Activated CD4-positive, alpha-beta T cell treated with anti-CD3 and anti-CD28 coated beads for 24 hours (primary cell): ENCODE results near the gene GALNTL6.

Experiments
- DNase-seq, 2 donors: peaks; one replicate each; pipeline ENCODE4 v3.0.0-alpha.2; 2020; ENCODE audit warnings: low read depth in 2 of 2

Gene GALNTL6

DNA sequence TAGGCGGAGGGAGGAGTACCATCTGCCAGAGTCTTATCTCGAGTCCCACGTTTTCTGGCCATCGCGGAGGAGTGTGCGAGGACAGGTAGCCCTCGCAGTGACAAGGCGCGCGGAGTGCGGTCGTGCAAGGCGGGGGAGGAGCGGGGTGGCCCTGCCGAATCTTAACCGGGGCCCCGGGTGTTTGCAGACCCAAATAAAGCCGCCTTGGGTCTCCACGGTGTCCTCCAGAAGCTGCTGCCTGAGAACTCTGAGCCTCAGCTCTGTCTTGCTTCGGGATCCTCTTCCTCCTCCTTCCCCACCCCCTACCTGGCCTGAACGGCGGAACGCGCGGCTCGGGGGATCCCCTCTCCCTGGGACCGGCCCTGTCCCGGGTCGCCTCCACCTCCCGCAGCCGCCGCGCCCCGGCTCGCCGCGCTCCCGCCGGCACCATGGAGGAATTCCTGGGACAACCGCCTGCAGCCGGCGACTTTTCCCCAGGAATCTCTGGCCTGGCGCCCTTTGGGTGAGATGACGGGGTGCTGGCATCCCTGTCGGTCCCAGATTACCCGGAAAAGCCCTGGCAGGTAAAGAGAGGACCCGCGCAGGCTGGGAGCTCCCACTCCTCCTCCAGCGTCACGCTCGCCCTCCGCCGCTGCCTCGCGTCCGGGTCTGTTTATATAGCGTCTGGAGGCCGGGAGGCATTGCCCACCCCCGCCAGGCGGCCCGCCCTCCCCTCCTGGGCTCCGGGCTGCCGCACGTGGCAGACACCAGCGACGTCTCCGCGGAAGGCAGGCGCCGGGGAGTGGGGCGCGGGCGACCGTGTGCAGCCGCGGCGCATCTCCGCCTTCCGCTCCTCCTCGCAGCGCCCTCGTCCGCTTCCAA lies at the start of gene GALNTL6:
Gene GALNTL6 (plus strand): TSS at position 740 of the 861 bp plus-strand sequence.
- DNase-seq = no peak

DNA sequence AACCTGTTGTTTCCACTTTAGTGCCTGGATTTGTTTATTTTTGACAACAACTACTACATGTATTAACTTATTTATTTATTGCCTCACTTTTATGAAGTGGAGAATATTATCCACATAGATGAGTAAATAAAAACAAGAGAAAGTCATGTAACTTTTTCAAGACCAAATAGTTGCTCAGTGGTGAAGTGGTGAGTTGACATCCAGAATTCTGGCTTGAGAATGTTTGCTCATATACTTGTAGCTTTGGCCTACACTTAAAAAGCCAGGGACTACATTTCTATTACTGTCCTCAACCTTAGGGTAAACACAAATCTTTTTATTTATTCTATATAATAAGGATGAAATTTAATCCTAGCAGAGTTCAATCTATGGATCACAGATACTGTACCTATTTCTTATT lies 47.7 kb upstream of the GALNTL6 start:
- no peak for DNase-seq

GRCh38 chr4:171774642-171775190 lies 38.5 kb upstream of the GALNTL6 start:
- no peak for DNase-seq

DNA sequence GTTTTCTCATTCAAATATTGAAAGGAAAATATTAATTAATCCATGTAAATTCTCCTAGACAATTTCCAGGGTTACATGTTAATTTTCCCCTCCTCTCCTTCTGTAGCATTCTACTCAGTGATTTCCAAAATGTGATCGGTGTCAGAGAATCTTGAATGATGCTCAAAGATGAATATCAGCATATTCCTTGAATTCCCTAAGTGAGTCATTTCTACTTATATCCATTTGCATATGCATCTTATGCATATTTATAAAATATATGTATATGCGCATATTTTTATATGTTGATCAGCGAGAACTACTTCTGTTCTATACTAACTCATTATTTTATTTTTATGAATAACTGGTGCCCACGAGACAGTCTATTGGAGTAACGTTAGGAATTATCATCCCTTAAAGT lies 33.9 kb upstream of the GALNTL6 start:
- no peak for DNase-seq

GRCh38 chr4:171785388-171785787 lies 27.8 kb upstream of the GALNTL6 start:
- DNase-seq = no peak

GRCh38 chr4:171793723-171794122 lies 19.5 kb upstream of the GALNTL6 start:
- no peak for DNase-seq

DNA sequence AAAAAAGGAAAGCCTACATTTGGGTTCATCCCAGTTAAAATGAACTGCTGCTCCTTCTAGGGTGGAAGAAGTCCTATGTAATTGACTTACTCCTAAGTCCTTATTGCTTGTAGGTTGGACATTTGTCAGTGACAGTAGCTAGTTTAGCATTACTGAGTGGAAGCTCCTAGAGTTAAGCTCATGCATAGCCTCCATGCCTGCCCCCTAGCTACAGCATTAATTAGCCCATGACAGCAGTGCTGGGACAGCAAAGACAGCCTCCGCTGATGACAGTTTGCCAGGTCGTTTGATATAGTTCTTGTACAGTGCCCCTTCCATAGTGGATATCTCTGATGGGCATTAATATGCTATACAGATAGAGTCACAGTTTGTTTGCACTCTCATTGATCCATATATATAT lies 18.7 kb upstream of the GALNTL6 start:
- DNase-seq = no peak

DNA sequence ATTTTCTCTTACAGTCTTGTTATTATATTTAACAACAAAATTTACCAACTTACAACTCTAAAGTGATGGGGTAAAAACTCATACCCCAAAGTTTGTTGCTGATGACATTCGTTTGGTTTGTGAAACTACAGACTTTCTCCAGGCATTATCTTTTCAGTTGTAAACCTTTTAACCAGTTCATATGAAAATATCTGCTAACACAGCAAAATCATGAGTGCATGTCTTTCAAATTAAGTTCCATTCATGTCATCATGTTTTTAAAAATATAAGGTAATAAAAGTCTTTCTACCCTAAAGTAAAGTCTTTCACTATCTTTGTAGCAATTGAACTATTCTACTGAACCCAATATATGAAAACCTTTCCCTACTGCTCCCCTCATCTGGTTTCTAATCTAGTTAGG lies 3.4 kb upstream of the GALNTL6 start:
- no peak for DNase-seq

GRCh38 chr4:171812333-171812664 lies 905 bp upstream of the GALNTL6 start:
- no peak for DNase-seq

DNA sequence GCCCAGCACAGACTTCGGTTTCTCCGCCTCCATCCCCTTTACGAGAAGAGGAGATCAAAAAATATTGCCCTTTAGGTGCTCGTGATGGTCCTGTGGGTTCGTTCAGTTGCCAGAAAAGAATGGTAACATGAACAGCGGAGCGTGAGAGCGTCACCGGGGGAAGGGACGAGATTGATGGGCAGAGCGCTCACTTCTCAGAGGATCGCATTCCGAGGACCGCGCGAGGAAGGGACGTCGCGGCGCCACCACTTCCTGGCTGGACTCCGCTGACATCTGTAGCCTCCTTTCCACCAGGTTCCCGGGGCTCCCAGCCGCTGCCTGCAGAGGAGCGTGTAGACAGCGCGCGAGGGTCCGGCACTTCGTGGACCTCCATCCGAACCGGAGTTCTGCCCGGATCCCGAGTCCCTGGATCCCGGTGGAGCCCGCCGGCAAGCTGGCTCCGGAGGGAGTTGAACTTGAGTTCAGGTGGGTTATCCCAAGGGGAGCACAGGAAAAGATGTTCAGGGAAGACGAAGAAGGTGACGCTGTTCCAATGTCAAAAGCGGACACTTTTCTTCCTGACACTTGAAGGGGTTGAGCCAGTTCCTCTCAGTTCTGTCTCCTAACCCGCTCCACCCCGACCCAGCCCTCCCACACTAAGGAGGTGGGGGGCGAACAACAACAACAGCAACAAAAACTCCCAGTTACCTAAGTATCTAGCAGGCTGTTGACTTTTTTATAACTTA lies 484 bp downstream of the GALNTL6 start:
- no peak for DNase-seq

- DNase-seq = no peak
Observed at GRCh38 chr4:171814545-171814944, 1.3 kb downstream of the GALNTL6 start.

DNA sequence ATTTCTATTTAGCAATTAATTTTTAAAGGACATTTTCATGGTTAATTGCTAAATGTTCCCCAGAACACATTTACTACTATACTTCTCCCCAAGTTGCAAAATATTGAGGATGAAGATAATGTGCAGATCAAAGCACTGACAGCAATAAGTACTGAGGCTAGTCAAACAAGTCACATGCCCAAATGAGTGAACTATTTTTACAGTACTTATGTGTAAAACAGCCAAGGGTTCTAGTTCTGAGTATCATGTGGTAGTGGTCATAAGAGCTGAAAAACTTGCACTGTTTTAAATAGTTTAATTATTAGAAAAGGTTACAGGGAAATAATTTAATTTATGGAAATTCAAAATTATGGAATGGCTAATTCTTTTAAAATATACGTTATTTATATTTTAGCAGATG lies 3.8 kb downstream of the GALNTL6 start:
- DNase-seq = no peak

GRCh38 chr4:171834640-171835039 lies 21.4 kb downstream of the GALNTL6 start:
- DNase-seq = no peak

- DNase-seq = no peak
Observed at GRCh38 chr4:171843456-171843855, 30.3 kb downstream of the GALNTL6 start.

DNA sequence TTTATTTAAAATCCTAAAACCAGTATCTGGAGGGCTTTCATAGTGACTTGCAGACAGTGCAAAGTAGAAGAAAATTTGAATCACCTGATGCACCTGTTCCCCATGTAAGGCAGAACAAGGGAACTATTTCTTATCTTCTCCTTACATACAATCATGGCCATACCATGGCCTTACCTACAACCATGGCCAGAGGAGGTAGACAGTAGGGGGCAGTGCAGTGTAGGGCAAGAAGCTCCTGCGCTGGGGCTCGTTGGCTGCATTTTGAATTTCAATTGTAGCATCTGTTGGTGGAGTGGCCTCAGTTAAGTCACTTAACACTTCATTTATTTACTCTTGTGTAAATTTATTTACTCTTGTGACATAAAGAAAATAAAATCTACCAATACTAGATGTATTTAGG lies 33.0 kb downstream of the GALNTL6 start:
- no peak for DNase-seq

GRCh38 chr4:171846893-171847292 lies 33.7 kb downstream of the GALNTL6 start:
- no peak for DNase-seq

DNA sequence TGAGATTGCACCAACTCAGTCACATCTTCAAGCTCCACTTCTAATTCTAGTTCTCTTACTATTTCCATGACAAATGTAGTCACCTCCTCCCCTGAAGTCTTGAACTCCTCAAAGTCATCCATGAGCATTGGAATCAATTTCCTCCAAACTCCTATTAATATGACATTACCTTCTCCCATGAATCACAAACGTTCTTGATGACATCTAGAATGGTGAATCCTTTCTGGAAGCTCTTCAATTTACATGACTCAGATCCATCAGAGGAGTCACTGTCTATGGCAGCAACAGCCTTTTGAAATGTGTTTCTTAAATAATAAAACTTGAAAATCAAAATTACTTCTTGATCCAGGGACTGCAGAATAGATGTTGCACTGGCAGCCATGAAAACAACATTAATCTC lies 34.5 kb downstream of the GALNTL6 start:
- DNase-seq = no peak

- no peak for DNase-seq
Observed at GRCh38 chr4:171849686-171850222, 36.5 kb downstream of the GALNTL6 start.

DNA sequence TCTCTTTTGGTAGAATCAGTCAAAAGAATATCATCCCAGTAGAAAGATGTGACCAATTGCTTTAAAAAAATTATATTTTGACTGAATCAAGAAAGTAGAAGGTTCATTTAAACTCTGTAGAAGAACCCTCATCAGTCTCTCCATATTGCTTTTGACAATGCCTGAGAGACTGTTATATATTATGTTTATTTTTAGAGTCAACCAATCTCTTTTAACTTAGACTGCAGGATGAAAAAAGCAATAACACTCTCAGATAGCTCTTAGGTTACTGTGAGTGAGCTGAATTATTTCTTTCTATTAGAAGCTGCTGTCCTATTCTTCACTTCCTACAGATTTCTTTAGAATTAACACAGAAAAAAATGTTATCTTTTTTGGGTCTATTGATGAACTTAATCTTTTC lies 38.1 kb downstream of the GALNTL6 start:
- no peak for DNase-seq

GRCh38 chr4:171857302-171858012 lies 44.3 kb downstream of the GALNTL6 start:
- DNase-seq = no peak

DNA sequence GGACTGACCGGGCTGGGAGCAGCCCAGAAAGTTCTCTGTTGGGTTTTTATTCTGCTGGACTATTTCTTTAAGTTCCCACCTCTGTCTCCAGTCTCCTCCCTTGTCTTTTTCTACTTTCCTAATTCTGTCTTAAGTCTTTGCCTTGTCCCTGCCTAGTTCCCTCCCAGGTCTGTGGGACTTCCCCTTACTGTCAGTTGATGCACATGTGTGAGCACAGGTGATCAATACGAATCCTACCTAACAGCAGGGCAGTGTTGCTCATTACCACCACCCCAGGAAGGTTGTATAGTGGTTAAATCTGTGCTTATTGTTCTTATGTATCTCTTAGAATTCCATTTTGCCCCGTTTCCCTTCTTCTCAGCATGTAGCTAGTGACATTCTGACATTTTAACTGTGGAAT lies 62.1 kb downstream of the GALNTL6 start:
- no peak for DNase-seq

DNA sequence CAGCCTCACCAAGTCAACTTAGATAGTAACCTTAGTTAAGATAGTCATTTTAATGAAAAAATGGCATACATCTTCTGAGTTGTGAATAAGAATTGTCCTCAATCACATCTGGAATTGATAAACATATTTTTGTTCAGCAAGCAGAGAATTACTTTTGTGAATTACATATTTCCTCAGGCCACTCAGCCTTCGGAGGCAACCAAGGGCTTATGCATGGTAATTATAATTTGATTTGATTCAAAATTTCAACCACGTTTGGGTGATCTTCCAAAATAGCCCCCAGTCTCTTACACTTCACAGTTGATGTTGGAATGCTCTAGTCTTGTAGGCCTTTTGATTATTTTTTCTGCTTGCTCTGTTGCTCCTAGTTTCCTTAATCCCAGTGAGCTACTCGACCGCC lies 63.4 kb downstream of the GALNTL6 start:
- no peak for DNase-seq
